Pons (tissue), 1 donor: ENCODE data around the gene ABCG1.

Experiments
- DNase-seq: peaks from one replicate; pipeline ENCODE4 v3.0.0-alpha.2; 2016; ENCODE audit warnings: low spot score

The ABCG1 gene

DNA sequence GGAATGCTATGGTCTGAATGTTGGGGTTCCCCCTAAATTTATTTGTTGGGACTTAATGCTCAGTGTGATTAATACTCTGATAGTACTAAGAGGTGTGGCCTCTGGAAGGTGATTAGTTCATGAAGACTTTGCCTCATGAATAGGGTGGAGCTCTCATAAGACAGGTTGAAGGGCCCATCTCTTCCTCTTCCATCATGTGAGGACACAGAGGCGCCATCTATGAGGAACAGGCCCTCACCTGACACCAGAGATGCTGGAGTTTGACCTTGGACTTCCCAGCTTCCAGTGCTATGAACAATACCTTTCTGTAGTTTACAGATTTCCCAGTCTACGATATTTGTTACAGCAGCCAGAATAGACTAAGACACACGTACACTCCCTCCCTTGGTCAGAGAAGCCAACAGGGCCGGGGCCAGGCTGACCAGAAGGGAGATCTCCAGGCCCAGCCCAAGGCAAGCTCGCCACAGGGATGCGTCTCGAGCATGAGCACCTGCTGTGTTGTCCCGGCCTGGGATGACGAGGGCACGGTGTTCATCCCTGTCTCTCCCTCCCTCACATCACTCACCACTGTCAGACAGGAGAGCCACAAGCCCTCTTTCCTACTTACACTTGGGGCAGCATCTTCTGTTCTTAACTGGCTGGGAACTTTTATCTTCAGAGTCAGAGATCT is 4.7 kb upstream of the ABCG1 start:
- DNase-seq: no peak

DNA sequence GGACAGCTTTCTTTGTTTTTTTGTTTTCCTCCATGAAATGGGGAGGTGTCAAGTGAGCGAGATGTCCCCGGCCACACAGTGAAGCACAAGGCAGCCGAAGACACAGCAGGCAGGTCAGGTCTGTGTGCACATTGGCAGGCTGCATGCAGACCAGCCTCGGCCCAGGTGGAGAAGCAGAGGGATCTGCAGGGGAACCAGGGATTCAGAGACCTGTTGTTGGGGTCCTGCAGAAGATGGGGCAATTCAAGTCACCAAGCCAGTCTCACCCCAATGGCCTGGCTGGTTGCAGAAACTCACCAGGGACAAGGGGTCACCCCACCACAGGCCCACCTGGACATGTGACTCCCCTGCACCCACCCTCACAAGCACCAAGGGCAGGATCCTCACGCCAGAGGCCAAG is 4.0 kb upstream of the ABCG1 start:
- no peak for DNase-seq

DNA sequence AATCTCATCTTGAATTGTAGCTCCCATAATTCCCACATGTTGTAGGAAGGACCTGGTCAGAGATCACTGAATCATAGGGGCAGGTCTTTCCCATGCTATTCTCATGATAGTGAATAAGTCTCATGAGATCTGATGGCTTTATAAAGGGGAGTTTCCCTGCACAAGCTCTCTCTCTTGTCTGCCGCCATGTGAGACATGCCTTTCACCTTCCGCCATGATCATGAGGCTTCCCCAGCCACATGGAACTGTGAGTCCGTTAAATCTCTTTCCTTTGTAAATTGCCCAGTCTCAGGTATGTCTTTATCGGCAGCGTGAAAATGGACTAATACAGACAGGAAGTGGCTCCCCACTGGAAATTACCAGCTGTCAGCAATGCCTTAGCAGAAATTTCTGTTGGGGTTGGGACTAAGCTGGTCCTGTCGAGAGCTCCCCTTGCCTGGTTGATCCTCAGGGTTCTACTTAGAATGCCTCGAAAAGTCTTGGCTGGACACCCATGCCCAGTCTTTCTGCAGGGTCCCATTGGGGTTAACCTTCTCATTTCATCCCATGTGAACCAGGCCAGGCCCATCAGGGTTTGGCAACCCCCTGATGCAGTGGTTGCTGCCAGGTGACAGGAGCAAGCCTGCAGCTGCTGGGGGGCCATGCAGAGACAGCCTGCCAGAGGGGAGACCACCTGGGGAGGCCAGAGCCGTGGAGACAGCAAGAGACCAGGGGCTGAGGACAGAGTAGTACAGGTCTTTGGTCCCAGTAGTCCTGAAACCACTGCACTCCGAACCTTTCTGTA is 2.8 kb upstream of the ABCG1 start:
- no peak for DNase-seq

- no peak for DNase-seq
These were observed 2.0 kb upstream of the ABCG1 start for GRCh38 chr21:42216726-42217572.

DNA sequence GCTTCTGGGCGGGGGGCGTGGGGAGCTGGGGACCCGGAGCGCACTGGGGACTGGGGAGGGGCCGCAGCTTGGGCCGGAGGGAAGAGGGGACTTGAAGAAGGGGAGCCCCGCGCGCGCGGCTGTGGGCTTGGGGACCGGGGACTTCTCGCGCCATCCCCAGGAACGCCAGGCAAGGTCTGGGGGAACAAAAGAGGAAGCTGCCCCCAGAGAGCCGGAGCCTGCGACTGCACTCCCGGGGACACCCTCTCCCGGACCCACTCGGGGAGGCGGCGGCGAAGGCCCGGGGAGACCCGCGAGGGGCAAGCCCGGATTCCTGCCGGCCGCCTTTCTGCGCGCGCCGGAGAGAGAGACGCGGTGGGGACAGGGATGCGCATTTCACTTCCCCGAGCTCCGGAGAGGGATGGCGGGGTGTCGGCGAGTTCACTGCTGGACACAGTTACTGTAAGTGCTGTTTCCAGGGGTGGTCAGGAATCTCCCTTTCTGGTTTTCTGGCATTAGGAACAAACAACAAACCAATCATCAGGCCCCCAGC is 732 bp downstream of the ABCG1 start:
- no peak for DNase-seq

- DNase-seq: peak; percentile 88
These were observed 1.3 kb downstream of the ABCG1 start for GRCh38 chr21:42220138-42220701.

DNA sequence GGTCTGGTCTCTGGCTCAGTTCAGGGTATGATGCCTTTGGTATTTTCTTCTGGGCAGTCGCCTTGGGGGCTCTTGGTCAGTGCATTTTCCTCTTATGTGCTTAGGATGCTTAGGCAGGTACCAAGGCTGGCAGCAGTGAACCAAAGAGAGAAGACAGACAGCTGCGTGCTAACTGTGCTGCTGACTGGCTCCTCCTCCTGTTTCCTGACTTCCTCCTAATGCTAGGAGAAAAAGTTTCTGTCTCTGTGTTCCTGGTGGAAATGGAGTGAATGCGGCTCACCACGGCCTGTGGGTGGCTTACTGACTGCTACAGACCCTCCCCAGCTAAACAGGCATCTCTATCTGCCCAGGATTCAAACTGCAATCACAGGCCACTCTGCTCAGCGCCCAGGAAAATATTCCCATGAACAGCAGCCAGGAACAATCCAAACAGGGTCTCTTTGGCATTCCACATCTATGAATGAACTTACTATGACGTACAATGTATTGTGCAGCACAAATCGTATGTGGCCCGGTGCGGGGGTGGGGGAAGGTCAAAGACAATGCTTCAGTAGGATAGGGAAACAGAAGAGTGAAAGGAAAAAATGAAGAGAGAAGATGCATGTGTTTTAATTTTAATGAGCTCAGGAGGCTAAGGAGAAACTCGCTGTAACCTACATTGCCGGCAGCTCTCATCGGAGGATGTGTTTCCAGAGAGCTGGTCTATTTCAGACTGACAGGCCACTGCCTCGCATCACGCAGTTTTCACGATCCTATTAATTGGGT is 2.8 kb downstream of the ABCG1 start:
- DNase-seq: peak; percentile 49

GRCh38 chr21:42222386-42222785 is 3.4 kb downstream of the ABCG1 start:
- DNase-seq: no peak

GRCh38 chr21:42222821-42223390 is 4.0 kb downstream of the ABCG1 start:
- no peak for DNase-seq

DNA sequence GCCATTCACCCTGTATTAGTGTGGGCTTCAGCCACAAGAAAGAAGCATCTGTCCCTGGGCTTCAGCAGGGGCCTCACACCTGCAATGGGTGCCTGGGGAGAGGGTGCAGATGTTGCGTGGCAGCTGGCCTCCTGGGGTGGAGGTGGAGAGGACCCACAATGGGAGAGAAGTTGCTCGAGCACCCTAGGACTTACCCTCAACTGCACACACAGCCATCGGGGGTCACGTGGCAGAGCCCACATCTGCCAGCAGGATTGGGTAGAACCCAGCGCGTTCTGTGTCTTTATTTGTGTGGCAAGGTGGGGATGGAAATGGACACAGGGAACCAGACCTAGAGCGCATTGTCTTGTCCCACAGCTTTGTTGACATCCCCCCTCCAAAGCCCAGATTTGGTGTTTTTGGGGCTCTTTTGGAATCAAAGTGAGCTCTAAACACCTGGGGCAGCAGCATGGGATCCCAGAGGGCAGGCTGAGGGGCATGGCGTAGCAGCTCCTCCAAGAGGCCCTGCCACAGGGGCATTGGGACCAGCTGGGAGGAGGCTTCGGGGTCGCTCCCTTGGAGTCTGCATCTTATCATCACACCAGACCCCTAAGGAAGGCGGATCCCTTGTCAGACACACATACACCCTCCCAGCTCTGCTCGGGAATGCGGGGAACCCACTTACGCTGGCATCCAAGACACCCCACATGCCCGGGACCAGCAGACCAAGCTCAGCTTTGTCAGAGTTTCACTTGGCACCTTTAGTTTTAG is 5.1 kb downstream of the ABCG1 start:
- DNase-seq: no peak

DNA sequence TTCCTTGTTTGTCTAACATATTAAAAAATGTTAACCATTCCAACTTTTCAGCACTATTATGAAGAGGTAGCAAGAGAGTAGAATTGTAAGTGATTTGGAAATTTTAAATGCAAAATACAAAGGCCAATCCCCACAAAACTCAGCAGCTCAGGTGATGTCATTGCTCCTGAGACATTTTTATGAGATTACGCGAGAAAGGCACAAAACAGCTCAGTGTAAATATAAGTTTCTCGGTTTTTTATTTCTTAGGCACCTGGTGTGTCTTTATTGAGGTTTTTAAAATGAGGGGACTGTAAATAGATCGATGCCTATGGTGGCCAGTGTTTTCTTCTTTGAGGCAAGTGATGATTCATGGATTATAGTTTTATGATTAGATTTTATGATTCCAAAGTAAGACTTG is 6.1 kb downstream of the ABCG1 start:
- no peak for DNase-seq

GRCh38 chr21:42225571-42226155 is 6.7 kb downstream of the ABCG1 start:
- no peak for DNase-seq

DNA sequence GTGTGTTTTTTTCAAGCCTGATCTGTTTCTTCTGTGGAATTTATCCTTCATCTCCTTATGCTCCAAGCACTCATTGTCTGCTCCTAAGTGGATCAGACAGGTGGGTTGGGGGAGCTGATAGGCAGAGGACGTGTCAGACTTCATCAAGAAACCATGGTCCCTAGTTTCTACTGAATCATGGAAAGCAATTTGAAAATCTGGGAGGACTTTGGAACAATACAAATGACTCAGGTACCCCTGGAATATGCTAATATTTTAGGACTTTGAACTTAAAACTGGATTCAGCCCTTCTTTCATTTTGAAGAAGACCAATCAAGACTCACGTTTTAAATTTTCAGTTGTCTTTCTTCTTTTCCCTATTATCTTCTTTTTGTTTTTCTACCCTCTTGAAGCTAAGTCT is 7.7 kb downstream of the ABCG1 start:
- DNase-seq: no peak

GRCh38 chr21:42227909-42228708 is 9.2 kb downstream of the ABCG1 start:
- DNase-seq: peak; percentile 68

- DNase-seq: no peak
These were observed 9.8 kb downstream of the ABCG1 start for GRCh38 chr21:42228709-42229220.

DNA sequence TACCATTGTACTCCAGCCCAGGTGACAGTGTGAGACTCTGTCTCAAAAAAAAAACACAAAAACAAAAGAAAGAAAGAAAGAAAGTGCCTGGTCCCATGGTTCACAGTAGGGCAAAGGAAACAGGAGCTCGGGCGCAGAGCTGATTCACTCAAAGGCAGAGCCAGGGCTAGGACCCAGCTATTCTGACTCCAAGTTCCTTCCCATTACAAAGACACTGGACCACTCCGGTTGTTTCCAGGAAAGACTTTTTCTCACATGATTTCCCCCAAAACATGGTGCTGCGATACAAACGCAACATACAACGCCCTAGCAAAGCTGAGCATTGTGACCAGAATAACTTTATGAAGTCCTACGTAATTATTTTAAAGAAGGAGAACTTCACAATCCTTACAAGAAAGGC is 10.7 kb downstream of the ABCG1 start:
- DNase-seq: no peak

GRCh38 chr21:42230178-42230577 is 11.2 kb downstream of the ABCG1 start:
- no peak for DNase-seq

DNA sequence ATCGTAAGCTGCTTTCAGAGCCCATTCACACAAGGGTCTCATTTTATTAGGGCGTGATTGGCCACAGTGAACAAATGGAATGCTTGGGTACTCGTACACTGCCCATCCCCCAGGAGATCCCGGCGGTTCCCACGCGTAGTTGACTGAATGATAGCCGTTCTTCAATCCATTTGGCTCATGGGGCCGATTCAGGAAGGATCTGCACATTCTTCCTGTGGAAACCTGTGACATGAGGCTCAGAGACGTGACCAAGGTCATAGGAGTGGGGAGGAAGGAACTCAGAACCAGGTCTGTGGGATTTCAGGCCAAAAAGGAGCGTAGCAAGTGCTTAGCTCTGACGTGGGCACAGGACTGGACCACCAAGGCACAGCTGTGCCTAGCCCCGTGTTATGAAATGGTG is 11.7 kb downstream of the ABCG1 start:
- DNase-seq: no peak

- DNase-seq: no peak
These were observed 12.8 kb downstream of the ABCG1 start for GRCh38 chr21:42231756-42232155.
